Medulla oblongata (tissue), 1 donor: ENCODE results near the gene DPEP1.
"Not testable (repeated sequence)": the region's sequence is repeated elsewhere in the genome, so short reads cannot be mapped to it uniquely, and the experiment has no call there.

Experiments
- DNase-seq: peaks from one replicate; pipeline ENCODE4 v3.0.0-alpha.2; 2015; ENCODE audit errors: extremely low spot score

DPEP1 gene

DNA sequence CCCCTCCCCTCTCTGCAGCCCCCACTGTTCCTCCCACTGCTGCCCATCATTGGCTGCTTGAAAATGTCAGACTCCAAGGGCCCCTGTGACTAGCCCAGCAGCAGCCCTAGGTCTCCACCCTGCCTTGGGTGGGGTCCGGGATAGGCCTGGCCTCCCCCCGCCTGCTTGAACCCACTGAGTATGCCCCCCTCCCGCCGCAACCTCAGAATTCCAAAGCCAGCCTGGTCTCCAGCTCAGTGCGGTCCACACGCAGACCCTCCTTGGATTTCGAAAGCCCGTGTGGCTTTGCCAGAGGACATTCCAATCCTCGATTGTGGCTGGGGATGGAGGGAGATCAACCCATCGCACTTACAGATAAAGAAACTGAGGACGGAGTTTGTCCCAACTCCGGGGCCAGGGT, 6.4 kb downstream of the DPEP1 start:
- no peak for DNase-seq

DNA sequence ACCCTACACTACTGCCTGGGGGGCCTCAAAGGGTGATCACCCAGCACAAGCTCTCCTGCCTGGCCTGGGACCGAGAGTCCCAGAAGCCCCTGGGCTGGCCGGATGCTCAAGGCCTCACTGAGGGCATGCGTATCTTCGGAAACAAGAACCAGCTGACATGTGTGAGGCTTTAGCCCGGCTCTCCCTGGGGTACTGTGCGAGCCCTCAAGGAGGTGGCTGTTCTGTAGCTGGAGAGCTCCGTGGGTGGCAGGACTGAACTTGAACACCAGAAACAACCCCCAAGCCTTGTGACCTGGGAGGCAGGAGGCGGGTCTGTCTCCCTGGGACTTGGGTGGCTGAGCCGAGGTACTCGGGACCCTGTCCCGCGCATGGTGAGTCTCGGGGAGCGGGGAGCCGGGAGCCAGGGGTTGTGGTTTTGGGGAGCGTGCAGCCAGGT, 7.0 kb downstream of the DPEP1 start:
- DNase-seq, result no peak

DNA sequence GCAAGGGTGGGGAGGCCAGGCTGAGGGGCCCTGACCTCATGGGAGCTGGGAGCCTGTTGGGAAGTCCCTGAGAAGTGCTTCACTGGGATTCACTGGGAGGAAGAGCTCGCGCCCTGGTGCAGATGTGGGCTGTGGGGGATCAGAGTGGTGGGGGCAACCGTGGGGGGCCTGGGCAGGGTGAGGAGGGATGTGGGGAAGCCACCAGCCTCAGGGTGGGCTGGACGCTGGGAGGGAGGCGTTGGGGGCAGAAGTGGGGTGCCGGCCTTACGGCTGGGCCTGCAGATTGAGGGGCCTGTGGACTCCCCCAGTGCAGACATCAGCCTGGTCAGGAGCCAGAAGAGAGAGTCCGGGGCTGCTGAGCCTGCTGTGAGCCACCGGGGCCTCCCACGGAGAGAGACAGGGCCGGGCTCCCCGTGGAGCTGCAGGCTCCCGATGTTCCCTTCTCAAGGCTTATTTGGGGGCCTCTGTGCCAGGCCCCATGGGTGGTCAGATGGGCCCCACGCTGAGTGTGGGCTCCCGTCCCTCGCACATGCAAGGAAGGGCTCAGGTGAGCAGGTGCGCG, 7.8 kb downstream of the DPEP1 start:
- no peak for DNase-seq

DNA sequence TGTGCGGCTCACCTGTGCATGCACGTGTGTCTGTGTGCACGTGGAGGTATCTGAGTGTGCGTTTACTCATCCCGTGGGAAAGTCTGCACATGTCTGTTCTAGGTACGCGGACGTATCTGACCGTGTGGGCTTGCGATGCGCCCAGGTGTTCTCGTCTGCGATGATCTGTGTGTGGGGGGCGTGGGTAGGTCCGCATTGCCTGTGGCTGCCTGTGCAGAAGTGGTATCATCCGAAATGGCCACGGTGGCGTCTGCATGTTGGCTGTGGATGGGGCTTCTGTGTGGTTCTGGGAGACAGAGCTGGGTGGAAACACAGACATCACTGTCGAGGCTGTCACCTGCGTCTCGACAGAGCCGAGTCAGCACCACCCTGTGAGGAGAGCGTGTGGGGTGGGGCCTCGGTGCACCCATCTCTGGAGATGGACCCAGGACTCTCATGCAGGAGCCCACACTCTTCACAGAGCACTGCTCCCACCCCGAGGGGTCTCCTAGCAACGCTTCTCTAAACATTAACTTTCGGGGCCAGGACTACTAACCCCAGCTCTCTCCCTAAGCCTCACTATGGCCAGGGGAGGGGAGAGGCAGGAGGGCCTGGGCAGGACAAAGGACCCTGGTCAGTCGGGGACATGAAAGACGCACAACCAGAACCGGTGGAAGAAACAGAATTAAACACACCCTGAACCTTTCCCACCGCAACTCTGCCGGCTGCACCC, 8.4 kb downstream of the DPEP1 start:
- no peak for DNase-seq

DNA sequence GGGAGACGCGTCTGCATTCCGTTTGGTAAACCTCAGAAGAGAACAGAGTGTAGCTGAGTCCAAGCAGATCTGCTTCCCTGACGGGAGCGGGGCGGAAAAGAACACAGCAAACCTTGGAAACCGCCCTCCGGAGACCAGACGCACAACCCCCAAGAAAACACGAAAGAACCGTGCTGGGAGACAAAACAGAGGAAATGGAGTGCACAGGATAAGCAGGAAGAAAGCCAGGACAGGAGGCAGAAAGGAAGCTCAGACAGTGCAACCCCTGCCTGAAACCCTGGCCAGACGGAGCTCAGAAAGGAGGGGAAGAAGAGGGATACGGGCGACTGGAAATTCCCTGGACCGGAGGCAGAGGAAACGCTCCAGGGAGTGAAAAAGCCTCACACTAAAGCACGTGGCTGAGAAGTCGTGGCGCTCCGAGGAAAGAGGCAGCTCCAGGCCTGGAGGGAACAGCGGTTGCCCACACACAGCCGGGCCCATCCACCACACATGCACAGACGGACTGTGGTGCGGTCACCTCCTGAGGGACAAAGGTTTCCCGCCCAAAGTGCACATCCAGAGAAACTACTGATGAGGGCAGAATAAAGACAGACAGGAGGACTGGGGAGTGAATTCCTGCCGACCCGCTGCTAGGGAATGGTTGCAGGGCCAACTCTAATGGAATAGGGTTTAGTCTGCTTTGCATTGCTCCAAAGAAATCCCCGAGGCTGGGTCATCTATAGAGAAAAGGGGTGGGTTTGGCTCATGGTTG, 10.2 kb downstream of the DPEP1 start:
- no peak for DNase-seq

DNA sequence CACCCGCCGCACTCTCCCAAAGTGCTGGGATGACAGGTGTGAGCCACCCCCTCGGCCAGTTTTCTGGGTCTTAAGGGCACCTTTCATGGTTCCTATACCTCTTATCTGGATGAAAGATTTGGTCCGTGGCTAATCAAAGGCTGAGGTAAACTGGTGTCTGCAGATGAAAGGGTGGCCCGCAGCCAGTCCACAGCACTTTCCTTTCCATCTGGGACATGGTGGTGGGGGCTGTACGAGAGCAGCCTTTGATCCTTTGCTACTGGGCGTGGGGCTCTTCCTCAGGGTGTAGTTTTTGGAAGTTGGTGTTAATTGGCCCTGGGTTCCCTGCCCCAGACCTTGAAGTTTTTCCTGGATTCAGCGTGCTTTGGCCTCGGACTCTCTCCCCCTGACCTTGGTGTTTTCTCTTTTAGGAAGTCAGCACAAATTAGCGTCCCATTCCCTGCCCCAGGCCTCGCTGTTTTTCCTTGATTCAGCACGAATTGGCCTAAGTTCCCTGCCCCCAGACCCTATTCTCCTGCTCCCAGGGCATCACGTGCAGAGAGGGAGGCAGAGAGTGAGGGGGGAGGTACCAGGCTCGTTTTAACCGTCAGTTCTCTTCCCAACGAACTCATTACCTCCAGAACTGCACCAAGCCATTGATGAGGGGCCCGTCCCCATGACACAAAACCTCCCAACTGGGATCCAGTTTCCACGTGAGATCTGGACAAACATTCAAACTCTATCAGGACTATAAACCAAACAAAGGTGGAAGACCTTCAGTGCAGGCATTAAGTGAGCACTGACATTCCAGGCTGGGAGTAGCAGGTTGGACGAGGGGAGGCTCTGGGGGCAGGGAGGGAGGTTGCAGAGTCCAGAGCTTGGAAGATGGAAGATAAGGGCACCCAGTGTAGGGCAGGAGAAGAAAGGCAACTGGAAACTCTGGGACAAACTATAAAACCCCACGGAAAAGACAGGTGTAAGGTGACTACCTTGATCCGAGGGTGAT, 11.6 kb downstream of the DPEP1 start:
- no peak for DNase-seq

DNA sequence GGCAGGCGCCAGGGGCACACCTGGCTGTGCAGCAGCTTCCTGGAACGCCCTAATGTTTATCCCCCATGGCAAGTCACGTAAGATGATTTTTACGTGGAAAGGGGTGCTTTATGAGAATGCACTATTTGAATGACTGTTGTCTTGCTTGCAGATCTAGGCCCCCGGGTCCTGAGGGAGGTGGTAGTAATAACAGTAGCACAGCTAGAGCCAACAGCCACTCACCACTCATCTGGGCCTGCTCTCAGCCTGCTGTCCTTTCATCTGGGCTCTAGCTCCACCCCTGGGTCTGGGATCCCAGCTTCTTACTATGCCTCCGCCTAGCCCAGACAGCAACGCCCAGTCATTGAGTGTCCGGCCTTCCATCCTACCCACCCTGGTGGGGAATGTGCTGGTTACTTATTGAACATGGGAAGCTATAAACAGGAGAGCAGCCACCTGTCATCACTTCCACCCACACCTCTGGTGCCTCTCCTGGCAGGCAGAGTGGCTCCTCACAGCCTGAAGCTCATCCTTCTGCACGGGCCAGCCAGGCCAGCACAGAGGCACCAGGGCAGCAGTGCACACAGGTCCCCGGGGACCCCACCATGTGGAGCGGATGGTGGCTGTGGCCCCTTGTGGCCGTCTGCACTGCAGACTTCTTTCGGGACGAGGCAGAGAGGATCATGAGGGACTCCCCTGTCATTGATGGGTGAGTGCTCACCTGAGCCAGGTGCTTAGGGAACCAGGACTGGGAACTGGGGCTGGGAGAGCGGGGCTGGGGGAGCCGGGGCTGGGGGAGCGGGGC, 16.6 kb downstream of the DPEP1 start:
- no peak for DNase-seq

DNA sequence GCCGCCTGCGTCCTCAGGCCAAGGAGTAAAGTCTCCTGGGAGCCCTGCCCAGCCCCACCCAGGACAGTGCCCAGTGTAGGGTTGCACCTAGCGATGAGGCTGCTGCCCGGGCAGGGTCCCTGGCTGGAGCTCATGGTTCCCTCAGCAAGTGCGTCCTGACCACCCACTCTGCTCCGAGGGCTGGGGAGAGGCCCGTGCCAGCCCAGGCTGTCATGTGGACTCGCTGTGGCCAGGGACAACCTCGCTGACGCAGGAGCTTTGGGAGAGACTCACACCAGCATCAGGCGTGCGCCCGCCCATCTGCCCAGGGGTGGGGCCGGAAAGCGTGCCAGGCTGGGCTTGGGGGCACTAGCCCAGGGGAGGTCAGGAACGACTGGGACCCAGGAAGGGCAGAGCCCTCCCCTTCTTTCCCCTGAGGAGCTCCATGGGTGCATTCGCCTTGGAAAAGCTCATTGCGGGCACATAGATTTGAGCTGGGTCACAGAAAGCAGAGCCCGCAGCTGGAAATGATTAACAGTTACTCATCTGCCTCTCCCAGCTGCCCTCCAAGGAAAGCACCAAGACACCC, 19.7 kb downstream of the DPEP1 start:
- DNase-seq, result no peak

DNA sequence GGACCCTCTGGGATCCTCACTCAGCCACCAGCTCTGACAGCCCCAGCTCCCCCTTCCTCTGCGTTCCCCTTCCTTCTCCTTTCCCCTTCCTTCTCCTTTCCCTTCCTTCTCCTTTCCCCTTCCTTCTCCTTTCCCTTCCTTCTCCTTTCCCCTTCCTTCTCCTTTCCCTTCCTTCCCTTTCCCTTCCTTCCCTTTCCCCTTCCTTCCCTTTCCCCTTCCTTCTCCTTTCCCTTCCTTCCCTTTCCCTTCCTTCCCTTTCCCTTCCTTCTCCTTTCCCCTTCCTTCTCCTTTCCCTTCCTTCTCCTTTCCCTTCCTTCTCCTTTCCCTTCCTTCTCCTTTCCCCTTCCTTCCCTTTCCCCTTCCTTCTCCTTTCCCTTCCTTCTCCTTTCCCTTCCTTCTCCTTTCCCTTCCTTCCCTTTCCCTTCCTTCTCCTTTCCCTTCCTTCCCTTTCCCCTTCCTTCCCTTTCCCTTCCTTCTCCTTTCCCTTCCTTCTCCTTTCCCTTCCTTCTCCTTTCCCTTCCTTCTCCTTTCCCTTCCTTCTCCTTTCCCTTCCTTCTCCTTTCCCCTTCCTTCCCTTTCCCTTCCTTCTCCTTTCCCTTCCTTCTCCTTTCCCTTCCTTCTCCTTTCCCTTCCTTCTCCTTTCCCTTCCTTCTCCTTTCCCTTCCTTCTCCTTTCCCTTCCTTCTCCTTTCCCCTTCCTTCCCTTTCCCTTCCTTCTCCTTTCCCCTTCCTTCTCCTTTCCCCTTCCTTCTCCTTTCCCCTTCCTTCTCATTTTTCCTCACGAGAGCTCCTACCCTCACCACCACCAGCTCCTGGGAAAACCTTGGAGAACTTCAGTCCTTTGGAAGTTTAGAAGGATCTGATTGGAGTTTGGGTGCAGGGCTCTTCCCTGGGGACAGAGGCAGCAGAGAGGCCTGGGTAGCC, 21.3 kb downstream of the DPEP1 start:
- DNase-seq, result not testable (repeated sequence)

DNA sequence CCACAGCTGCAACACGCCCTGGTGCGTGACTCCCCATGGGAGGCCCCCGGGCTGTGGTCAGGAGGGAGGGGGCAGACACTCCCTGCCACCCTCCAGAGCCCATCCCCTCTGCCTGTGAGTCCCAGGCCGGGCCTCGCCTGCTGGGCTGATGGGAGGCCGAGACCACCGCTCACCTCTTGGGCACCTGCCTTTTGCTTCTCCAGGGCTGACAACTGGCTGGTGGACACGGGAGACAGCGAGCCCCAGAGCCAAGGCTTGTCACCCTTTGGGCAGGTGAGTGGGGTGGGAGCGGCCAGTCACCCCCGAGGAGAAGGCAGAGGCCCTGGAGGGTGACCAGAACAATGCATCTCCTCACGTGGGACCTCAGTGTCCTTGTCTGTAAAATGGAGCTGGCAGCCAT, 23.2 kb downstream of the DPEP1 start:
- DNase-seq, result no peak

DNA sequence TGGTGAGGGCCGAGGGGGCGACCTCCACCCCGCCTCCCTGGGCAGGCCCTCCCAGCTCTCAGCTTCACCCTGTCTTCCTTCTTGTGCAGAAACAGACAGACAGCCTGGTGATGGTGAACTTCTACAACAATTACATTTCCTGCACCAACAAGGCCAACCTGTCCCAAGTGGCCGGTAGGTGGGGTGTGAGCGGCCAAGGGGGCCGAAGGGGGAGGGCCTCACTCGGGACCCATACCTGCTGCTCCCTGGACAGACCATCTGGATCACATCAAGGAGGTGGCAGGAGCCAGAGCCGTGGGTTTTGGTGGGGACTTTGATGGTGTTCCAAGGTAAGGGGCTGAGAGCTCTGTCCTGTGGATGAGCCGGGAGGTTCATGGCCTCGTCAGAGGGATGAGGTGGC, 23.9 kb downstream of the DPEP1 start:
- DNase-seq, result no peak

DNA sequence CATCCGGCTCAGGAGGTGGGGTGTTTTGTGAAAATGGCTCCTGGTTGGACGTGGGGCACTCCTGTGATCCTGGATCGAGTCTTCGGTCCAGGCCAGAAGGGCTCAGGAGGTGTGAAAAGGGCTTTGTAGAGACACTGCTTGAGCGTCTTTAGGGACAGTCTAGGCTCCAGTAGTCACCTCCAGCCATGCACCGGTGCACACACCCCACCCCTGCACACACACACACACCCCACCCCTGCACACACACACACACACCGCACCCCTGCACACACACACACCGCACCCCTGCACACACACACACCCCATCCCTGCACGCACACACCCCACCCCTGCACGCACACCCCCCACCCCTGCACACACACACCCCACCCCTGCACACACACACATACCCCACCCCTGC, 25.0 kb downstream of the DPEP1 start:
- DNase-seq, result no peak

DNA sequence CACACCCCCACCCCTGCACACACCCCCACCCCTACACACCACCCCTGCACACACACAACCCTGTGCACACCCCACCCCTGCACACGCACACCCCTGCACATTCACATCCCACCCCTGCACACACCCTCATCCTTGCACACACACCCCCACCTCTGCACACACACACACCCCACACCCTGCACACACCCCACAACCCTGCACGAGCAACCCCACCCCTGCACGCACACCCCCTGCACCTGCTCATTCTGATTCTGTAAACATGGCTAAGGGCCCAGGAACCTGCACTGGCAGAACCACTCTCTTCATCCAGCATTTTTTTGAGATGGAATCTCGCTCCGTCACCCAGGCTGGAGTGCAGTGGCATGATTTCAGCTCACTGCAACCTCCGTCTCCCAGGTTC, 25.9 kb downstream of the DPEP1 start:
- DNase-seq, result no peak

DNA sequence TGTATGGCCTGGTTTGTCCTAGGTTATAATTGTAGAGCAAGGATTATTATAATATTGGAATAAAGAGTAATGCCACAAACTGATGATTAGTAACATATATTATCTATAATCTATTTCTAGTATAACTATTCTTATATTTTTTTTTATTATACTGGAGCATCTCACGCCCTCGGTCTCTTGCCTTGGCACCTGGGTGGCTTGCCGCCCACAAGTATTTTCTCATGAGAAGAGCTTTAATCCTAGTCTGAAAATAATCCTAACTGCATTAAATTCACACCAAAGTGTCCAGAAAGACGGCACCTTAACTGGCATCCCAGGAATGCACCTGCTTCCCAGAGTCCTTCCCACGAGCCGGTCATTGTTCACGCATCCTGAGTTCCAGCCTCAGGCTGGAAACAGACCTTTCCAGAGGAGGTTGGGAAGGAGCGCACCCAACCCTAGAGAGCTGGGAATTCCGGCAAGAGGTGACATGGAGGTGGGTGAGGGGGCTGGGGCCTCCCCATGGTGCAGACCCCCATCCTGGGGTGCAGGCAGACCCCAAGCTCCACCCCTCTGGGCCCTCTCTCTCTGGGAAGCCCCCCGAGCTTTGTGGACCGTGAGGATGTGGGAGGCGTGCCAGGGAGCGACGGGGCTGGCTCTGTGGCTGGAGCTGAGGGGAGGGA, 28.1 kb downstream of the DPEP1 start:
- no peak for DNase-seq

DNA sequence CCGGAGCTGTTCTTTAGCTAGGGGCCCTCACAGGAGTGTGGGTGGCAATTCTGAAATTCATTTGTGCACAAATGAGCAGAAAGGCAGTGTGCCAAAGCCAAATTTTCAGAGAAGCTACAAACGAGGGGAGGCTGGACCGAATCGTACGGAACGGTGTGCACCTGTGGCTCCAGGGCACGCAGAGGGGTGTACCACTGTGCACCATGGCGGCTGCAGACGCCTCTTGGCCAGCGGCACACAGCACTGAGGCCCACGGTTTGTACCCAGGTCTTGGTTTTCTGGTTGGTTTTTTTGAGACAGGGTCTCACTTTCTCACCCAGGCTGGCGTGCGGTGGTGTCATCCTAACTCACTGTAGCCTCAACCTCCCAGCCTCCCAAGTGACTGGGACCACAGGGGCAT, 29.1 kb downstream of the DPEP1 start:
- DNase-seq, result no peak

DNA sequence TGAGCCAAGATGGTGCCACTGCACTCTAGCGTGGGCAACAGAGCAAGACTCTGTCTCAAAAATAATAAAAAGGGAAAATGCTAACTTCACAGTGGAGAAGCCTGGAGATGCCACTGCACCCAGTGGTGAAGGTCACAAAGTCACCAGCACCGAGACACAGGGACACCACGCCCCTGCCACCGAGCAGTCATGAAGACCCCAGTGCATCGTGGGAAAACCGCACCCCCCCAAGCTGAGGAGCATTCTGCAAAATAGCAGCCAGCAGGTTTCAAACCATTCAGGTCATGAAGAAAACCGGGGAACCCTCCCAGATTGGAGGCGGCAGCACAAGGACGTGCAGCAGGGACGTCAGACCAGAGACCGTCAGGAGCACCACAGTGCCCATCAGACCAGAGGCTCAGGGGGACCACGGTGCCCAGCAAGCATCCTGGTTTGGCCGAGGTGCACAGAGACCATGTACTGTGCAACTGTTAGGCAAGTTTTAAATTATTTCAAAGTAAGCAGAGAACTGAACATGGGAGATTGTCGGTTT, 30.4 kb downstream of the DPEP1 start:
- DNase-seq, result no peak

DNA sequence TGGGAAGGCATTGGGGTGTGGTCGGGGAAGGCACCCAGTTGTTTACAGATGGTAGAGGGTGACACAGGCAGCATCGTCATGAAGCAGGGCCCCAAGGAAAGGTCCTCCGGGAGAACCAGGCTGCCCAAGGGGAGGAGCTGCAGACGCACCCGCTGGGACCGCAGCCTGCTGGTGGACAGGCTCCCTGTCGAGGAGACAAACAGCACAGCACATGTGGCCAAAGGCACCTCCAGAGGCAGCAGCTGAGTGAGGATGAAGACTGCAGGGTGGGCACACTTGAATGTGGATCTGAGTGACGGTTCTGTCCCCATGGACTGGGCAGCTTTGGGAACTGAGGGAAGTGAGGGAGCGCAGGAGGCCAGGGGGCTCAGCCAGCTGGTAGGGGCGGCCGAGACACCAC, 31.7 kb downstream of the DPEP1 start:
- DNase-seq, result no peak

DNA sequence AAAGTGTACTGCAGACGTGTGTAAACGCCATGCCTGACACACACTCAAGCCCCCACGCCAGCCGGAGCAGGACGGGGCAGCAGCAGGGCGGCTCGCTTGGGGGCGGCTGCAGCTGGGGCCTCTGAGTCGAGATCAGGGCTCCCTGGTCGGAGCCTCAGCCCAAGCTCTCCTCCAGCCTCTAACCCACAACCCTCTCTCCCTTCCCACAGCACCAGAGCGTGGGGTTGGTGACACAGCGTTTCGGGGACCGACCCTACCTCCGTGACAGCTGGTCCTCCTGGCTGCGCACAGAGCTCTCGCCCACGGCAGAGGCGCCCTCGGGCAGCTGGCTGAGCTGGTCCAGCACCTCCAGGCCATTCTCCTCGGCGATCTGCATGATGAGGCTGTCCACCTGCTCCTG, 32.8 kb downstream of the DPEP1 start:
- no peak for DNase-seq

DNA sequence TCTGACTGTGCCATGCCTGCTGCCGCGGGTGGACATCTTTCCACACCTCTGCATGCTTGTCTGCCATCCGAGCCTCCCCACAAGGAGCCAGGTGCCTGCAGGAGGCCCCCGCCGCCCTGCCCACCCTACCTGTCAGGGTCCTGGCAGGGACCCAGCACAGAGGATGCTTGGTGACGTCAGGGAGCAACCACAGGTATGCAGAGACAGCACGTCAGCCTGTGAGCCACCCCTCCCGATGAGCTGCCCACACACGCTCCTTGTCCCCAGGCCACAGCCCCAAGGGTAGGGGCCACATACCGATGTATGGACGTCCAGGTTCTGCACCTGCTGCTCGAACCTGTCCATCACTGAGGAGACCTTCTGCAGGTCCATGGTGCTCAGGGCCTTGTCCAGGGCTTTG, 33.5 kb downstream of the DPEP1 start:
- no peak for DNase-seq
